HG03378 (cell line): ENCODE measurements around the gene DNMBP.
"Not testable (repeated sequence)": the region's sequence is repeated elsewhere in the genome, so short reads cannot be mapped to it uniquely, and the experiment has no call there.

Experiments
- ATAC-seq: cut with Tn5 transposase; IDR thresholded peaks from one replicate; pipeline ENCODE4 v1.9.1; 2021; ENCODE audit warnings: mild to moderate bottlenecking, moderate library complexity; ENCODE audit not compliant: unreplicated experiment

The DNMBP gene

DNA sequence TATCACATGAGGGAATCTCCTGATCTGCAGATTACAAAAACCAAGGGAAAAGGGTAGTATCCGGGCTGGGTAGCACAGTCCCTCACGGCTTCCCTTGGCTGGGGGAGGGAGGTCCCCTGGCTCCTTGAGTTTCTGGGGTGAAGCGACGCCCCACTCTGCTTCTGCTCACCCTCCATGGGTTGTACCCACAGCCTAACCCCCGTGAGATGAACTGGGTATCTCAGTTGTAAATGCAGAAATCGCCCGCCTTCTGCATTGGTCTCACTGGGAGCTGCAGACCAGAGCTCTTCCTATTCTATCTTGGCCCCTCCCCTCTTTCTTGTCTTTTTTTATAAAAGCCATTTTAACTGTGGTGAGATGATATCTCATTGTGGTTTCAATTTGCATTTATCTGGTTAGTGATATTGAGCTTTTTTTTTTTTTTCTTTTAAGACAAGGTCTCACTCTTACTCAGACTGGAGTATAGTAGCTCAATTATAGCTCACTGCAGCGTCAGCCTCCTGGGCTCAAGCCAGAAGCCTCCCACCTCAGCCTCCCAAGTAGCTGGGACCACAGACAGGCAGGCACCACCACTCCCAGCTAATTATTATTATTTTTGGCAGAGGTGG, 139.5 kb downstream of the DNMBP start:
- peak; percentile 54 for ATAC-seq

DNA sequence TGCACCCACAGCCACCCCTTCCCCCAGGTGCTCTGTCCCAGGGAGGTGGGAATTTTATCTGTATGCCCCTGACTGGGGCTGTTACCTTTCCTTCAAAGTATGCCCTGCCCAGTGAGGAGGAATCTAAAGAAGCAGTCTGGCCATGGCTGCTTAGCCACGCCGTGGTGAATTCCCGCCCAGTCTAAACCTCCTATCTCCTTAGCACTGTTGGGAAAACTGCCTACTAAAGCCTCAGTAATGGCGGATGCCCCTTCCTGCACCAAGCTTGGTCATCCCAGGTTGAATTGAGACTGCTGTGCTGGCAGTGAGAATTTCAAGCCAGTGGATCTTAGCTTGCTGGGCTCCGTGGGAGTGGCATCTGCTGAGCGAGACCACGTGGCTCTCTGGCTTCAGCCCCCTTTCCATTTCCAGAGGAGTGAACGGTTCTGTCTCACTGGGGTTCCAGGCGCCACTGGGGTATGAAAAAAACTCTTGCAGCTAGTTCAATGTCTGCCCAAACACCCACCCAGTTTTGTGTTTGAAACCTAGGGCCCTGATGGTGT, 140.1 kb downstream of the DNMBP start:
- no peak for ATAC-seq

DNA sequence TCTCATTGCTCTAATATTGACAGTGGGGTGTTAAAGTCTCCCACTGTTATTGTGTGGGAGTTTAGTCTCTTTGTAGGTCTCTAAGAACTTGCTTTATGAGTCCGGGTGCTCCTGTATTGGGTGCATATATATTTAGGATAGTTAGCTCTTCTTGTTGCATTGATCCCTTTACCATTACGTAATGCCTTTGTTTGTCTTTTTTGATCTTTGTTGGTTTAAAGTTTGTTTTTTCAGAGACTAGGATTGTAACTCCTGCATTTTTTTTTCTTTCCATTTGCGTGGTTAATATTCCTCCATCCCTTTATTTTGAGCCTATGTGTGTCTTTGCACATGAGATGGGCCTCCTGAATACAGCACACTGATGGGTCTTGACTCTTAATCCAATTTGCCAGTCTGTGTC, 142.5 kb downstream of the DNMBP start:
- ATAC-seq = not testable (repeated sequence)

DNA sequence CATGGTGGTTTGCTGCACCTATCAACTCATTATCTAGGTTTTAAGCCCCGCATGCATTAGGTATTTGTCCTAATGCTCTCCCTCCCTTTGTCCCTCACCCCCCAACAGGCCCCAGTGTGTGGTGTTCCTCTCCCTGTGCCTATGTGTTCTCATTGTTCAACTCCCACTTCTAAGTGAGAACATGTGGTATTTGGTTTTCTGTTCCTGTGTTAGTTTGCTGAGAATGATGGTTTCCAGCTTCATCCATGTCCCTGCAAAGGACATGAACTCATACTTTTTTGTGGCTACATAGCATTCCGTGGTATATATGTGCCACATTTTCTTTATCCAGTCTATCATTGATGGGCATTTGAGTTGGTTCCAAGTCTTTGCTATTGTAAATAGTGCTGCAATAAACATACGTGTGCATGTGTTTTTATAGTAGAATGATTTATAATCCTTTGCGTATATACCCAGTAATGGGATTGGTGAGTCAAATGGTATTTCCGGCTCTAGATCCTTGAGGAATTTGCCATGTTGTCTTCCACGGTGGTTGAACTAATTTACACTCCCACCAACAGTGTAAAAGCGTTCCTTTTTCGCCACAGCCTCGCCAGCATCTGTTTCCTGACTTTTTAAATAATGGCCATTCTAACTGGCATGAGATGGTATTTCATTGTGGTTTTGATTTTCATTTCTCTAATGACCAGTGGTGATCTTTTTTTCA, 146.1 kb downstream of the DNMBP start:
- ATAC-seq = not testable (repeated sequence)

DNA sequence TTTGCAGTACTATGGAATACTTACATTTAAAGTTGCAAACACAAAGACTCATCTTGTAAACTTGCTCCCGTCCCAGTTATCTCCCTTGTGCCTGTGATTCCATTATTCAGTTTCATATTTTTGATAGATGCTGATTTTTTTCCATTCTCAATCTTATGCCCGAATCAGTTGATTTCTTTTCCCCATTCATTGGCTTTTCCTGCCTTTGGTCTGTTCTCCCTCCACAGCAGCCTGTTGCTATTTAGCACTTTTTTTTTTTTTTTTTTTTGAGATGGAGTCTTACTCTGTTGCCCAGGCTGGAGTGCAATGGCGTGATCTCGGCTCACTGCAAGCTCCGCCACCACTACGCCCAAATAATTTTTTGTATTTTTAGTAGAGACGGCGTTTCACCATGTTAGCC, 149.3 kb downstream of the DNMBP start:
- ATAC-seq = no peak

DNA sequence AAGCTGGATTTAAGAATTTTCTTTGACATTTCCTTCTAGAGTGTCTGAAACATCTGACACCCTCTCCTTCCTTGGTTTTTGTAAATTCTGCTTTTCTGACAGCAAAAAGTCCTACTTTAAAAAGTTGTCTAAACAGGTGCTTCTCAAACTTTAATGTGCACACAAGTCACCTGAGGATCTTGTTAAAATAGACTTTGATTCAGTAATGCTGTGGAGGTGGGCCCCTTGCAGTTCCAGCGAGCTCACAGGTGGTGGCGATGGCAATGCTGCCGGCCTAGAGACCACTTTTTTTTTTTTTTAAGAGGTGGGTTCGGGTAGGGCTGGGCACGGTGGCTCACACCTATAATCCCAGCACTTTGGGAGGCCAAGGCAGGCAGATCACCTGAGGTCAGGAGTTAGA, 150.2 kb downstream of the DNMBP start:
- no peak for ATAC-seq

DNA sequence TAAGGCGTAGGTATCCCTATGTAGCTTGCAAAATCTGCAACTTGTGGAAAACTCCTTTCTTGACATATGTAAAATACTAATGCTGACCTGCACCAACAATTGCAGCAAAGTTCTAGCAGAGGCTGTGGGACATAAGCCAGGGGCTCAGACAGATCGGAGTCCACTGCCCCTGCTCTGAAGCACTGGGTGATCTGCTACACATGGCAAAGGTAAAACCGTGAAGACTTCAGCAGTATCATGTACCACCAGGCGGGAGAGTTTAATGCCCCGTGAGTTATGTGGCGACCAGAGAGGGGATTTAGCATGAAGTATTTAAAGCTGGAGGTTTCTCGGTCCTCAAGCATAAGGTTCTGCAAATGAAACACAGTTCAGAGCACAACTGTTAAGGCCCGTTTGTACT, 150.9 kb downstream of the DNMBP start:
- no peak for ATAC-seq

DNA sequence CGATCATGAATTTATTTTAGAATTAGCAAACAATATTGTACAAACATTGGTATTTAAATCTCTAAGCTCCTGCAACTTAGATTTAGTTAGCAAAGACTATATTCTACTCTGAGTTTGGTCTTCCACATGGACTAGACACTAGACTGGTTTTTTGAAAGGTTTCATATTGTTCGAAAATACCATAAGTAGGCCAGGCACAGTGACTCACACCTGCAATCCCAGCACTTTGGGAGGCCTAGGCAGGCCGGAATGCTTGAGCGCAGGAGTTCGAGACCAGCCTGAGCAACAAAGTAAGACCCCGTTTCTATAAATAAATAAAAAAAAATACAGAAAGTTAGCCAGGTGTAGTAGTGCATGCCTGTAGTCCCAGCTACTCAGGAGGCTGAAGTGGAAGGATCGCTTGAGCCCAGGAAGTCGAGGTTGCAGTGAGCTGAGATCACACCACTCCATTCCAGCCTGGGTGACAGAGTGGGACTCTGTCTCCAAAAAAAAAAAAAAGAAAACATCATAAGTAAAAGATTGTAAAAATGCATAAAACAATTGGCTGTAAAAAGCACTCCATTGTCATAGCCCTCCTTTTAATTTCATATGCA, 154.2 kb downstream of the DNMBP start:
- no peak for ATAC-seq

DNA sequence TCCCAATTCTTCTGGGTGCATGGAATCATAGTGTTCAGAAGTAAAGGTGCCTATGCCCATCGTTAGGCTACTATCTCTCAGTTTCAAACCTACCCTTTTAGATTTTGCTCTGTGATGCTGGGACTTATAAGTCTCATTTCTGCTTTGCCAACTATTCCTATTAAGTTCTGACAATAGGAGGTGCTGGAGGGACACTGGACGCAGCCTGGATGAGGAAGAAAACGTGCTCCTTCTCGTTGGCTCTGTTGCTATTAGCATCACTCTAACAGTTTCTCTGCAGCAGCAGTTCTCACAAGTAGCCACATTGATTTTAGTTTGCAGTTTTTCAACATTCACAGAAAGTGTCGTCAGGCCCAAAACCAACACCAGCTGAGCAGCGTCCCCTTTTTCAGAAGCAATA, 154.9 kb downstream of the DNMBP start:
- ATAC-seq = no peak

DNA sequence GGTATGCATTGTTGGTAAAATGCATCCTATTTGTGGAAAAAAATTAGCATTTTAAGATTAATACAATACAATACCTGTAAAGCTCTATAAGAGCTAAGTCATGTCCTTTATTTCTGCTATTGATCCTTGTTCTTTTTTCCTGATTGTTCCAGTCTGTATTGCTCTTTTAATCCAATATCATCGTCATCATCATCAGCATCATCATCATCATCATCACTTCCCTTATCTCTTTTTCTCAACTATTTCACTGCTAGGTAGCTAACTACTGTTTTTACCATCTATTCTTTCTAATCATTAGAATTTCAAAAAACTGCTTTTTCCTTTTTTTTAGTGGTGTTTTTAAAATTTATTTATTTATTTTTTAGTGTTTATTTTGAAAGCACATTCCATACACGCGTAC, 156.1 kb downstream of the DNMBP start:
- ATAC-seq = no peak

DNA sequence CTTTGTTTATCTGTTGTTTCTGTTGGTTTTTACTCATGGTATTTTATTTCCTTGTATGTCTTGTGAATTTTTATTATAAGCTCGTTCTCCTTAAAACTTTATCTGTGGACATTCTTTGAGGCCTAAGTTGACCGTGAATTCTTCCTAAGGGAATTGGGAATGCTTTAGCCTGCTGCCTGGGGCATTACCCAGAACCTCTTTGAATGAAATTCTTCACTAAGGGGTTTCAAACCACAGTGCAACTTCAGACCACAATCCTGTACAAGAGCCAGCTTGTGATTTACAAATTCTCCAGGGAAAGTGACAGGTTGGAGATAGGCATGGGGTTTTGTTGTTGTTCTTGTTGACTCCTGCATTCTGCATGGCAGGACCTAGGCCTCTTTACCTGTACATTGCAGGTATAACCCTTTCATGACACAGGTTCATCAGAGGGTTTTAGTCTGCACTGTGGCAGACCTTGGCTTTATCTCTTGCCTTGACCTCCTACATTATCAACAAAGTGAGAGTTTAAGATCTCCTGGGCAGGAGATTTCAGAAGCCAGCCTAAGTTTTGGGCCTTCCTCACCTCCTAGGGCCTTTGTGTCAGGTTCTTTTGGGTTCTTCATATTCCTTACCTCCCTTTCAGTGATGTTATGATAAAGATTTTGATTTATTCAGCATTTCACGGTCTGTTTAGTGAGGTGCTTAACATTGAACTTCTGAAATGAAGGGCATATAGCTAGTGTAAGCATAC, 157.1 kb downstream of the DNMBP start:
- no peak for ATAC-seq

DNA sequence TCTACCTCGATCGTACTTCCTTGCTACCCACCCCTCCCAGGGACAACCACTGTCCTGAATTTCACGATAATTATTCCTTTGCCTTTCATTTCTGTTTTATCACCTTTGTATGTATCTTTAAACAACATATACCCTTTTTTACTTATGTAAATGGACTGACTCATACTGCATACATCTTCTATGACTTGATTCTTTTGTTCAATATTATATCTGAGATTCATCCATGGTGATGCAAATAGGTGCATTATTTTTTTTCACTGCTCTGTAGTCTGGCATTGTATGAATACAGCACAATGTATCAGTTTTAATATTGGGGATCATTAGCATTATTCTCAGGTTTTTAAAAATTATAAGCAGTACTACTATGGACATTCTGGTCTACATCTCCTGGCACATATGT, 157.9 kb downstream of the DNMBP start:
- ATAC-seq = no peak

DNA sequence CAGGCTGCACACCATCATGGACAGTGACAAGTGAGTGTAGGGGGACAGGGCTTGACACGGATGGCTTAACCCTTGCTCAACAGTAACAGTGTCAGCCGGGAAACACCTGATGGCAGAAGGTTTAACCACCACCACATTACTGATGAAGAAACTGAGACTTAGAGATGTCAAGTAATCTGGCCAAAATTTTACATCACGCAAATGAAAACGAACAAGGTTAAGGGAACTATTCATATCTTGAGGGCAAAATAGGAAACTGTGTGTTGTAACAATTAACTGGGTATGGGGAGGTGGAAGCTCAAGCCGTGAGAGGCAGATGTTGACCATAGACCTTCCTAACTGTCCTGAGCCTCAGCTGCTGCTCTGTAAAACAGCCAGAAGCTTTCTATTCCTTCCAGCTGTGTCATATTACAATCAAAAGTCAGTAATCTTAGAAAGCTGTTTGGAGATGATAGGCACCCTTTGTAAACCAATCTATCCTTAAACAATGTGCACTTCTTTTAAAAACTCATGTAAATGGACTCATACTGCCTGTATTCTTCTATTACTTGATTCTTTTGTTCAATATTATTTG, 158.9 kb downstream of the DNMBP start:
- ATAC-seq = no peak

DNA sequence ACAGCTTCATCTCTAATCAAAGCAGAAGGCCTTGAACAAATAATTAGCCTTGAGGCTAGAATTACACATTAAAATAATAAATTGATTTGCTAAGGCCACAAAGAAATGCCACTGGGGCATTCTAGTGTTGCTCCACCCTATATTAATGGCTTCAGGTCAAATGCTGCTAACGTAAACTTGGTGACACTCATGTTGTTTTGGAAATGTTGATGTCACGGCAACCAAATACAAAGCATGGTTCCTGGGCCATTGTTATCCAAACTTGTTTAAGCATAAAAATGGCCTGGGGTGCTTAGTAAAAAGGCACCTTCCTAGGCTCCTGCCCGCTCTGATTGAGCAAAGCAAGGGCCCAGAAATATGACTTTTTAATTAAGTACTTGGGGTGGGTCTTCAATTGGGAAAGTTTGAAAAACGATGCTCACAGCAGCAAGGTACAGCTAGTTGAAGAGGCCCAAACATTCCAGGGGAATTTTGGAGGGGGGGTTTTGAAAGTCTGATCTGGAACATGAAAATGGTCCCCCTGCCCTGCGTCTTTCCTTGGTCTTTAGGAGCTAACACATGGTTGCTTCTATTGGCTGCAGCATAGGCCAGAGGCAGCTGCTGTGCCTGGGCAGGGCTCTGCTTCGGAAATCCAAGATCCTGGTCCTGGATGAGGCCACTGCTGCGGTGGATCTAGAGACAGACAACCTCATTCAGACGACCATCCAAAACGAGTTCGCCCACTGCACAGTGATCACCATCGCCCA, 159.6 kb downstream of the DNMBP start:
- no peak for ATAC-seq

DNA sequence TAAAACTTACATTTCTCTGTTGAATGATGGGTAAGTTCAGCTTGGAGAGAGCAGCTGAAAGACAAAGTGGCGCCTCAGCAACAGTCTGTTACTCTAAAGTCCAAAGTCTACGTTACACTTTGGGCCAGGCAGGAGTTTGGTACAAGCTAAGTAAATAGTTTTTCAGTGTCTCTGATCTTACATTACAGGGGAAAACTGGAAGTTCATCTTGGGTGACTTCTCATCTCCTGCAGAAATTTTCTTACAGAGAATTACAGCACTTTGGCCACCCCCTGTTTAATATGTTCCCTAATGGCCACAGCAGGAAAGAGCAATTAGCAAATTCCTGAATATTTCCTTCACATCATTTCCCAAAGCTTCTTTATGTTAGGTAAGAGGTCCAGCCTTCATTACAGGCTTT, 160.2 kb downstream of the DNMBP start:
- no peak for ATAC-seq

DNA sequence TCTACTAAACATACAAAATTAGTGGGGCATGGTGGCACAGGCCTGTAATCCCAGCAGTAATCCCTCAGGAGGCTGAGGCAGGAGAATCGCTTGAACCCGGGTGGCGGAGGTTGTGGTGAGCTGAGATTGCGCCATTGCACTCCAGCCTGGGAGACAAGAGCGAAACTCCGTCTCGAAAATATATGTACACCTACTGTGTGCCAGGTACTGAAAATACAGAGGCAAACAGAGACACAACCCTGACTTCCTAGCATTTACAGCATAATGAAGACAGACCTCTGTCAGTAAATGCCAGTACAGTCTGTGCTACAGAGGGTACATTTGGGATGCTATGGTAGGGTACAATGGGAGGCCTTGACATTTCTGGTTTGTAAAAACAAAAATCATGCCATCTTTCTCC, 160.7 kb downstream of the DNMBP start:
- no peak for ATAC-seq

DNA sequence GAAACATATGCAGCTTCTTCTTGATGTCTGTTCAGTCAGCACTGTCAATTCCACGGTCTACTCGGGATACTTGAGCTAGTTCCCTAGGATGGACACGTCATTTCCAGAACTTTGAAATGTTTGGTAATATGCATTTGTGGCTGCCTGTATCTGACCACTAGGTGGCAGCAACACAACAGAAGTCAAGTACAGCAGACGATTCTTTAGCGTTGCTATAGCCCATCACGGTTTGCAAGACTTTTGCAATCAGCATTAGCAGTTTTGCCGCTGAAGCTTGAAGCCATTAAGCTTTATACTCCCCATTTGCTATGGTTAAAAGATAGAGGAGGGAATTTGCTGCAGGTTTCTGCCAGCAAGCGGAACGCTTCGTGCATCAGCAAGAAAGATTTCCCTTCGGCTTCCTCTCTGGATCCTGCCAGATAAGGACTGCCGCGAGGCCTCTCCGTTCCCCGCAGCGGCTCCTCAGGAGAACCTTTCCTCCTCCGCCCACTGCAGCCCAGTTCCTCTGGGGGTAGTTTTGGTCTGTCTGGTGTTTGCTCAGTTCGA, 163.8 kb downstream of the DNMBP start:
- ATAC-seq = peak; percentile 71

DNA sequence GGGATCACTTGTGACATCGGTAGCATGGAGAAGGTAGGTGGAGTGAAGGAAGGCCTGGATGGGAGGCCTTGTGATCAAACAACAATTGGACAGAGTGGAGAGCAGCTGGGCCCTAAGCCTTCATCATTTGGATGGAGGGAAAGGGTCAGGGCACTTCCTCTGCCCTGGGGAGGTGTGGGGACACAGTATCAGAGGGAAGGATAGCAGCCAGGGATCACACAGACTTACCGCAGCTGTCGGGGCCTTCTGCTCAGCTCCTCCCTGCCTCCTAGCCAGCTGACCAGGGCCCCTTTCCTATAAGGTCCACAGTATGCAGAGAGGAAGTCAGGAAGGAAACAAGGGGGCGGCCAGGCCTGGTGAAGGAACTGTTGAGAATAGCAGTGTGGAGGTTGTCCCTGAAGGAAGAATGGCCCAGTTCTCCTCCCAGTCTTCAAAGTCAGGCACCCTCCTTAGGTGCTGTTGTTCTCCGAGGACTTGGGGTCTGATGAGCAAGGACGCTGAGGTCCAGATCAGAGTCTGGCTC, 165.3 kb downstream of the DNMBP start:
- ATAC-seq = no peak

DNA sequence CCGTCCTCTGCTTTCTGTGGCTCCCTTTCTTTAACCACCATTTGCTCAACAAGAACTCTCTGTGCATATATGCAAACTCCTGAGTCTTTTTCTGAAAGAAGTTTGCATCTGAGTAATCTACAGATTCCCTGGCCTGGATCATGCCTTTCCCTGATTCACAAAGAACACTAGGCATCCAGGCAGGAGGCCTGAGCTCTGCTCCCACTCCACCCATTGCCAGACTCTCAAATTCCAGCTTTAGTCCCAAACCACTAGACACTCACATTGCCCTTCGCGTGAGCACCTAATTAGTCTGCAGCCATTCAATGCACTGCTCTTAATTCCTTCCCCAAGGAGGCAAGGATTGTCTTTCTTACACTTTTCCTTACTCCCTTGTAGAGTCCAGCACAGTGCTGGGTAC, 166.4 kb downstream of the DNMBP start:
- no peak for ATAC-seq

DNA sequence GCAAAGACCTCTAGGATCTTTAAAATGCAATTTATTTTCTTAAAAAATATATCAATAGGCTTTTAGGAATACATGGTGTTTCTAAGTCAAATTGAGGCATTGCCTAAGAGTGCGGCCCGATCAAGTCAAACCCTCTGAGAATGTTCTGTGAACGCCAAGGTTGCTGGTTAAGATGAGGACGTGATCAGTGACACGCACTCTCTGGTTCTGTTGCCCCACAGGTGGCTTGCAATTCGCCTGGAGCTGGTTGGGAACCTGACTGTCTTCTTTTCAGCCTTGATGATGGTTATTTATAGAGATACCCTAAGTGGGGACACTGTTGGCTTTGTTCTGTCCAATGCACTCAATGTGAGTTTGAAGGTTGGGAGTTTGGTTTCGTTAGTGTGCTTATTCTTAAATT, 168.0 kb downstream of the DNMBP start:
- ATAC-seq = no peak
